GM18499 (cell line): ENCODE results near the gene MS4A13.
"Not testable (repeated sequence)": the region's sequence is repeated elsewhere in the genome, so short reads cannot be mapped to it uniquely, and the experiment has no call there.

ENCODE experiments used
- ATAC-seq: cut with Tn5 transposase; IDR thresholded peaks from one replicate; pipeline ENCODE4 v1.9.1; 2021; ENCODE audit warnings: moderate number of reproducible peaks; ENCODE audit not compliant: insufficient read depth, unreplicated experiment

Gene MS4A13

DNA sequence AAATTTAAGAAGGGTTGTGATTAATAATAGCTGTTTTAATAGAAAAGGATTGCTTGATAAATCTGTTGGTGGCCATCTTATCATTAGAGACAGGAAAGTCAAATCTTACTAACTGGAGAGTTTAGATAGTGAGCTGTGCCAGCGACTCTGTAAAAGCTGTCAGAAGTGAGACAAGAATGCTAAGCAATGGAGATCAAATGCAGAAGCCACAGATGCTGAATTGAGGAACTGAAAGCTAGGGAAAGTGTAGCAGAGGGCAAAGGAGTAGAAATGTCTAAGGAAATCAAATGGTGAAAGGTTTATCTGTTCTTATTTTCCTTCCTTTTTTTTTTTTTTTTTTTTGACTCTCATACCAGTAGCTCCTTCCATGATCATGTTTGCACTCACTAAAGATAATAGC lies 13.7 kb downstream of the MS4A13 start:
- no peak for ATAC-seq

DNA sequence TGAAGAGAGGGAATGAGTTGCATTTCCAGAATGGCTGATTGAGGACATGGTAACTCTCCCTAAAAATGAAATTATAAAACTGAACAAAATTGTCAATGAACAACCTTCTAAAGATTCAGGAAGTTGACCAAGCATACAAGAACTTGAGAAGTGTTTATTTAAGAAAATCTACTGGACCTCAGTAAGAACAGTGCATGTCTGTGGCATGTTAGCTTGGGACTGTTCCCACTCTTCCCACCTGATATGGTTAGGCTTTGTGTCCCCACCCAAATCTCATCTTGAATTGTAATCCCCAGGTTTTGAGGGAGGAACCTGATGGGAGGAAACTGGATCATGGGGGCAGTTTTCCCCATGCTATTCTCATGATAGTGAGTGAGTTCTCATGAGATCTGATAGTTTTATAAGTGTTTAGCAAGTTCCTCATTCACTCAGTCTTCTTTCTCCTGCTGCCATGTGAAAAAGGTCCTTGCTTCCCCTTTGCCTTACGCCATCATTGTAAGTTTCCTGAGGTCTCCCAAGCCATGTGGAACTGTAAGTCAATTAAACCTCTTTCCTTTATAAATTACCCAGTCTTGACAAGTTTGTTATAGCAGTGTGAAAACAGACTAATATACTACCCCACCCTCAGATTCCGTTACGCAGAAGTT lies 15.4 kb downstream of the MS4A13 start:
- ATAC-seq, result no peak

- not testable (repeated sequence) for ATAC-seq
Measured at GRCh38 chr11:60532383-60532782, 17.2 kb downstream of the MS4A13 start.

- not testable (repeated sequence) for ATAC-seq
Measured at GRCh38 chr11:60538627-60539026, 23.4 kb downstream of the MS4A13 start.

- ATAC-seq, result no peak
Measured at GRCh38 chr11:60544077-60544476, 28.9 kb downstream of the MS4A13 start.

GRCh38 chr11:60561254-60561653 lies 46.1 kb downstream of the MS4A13 start:
- ATAC-seq, result no peak

GRCh38 chr11:60563553-60564235 lies 48.5 kb downstream of the MS4A13 start:
- no peak for ATAC-seq

DNA sequence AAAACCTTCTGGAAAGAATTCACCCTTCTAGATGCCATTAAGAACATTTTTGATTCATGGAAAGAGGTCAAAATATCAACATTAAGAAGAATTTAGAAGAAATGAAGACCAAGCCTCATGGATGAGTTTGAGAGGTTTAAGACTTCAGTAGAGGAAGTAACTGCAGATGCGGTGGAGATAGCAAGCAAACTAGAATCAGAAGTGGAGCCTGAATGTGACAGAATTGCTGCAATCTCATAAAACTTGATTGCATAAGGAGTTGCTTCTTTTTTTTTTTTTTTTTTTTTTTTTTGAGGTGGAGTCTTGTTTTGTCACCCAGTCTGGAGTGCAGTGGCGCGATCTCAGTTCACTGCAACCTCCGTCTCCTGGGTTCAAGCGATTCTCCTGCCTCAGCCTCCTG lies 51.6 kb downstream of the MS4A13 start:
- ATAC-seq, result no peak

DNA sequence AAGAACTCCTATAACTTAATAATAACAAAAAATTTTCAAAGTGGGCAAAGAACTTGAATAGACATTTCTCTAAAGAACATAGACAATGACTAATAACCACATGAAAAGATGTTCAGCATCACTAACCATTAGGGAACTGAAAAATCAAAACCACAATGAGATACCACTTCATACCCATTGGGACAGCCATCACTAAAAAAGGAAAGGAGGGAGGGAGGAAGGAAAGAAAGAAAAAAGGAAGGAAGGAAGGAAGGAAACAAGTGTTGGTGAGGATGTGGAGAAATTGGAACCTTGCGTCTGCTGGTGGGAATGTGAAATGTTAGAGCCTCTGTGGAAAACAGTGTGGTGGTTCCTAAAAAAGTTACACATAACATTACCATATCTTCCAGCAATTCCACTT lies 55.8 kb downstream of the MS4A13 start:
- peak; percentile 60 for ATAC-seq

GRCh38 chr11:60589611-60590010 lies 74.4 kb downstream of the MS4A13 start:
- no peak for ATAC-seq
